Left ventricle myocardium superior (tissue), 1 donor: ENCODE measurements around the gene SETDB2. TPM values are rescaled to one million over a fixed set of nuclear protein-coding genes. Genes with fewer than 3 reads are reported as not detected.
"Not testable (repeated sequence)": the region's sequence is repeated elsewhere in the genome, so short reads cannot be mapped to it uniquely, and the experiment has no call there.

Experiments used
- ATAC-seq: fragments of 200-7000 bp; cut with Tn5 transposase; one replicate; pipeline ENCODE4 v1.9.1; 2020; ENCODE audit warnings: mild to moderate bottlenecking, moderate library complexity
- DNase-seq: peaks from one replicate; pipeline ENCODE4 v3.0.0-alpha.2; 2020
- intact Hi-C: fragments of 100-400 bp; cut with micrococcal nuclease; formaldehyde crosslinking; loops from one replicate; pipeline ENCODE4 v1.11.0; 2022
- total RNA-seq: library from RNA; stranded (reverse); fragmentation: NEBNext Ultra II Directional; extraction: Animal tissue kit (Norgen Biotek cat#: 25700); gene quantifications from one replicate; pipeline ENCODE4 v1.2.1, GENCODE V29; 2021
- donor health status: DM: no; HTN: yes; CAD: no; lungs with severe emphysema.

SETDB2 gene
- total RNA-seq, 1 donor from 2014 or later, result 14.8 TPM

DNA sequence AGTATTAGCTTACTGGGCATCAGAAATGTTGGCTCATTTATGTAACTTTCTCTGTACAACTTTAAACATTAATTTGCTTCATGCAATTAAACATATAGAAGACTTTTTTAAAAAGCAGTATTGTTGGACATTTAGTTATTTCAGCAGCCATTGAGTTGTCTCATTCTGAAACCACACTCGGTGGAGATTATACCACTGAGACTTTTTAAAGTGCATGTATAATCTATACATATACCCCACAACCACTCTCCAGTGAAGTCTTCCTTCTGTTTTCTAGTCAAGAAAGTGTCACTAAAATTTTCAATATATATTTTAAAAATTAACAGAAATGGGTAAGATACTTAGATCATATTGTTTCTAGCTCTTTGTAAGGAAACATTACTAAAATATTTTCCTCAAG is 15.5 kb downstream of the SETDB2 start:
- no peak for DNase-seq
- ATAC-seq, result no peak
- intact Hi-C loops, result no loop called here

DNA sequence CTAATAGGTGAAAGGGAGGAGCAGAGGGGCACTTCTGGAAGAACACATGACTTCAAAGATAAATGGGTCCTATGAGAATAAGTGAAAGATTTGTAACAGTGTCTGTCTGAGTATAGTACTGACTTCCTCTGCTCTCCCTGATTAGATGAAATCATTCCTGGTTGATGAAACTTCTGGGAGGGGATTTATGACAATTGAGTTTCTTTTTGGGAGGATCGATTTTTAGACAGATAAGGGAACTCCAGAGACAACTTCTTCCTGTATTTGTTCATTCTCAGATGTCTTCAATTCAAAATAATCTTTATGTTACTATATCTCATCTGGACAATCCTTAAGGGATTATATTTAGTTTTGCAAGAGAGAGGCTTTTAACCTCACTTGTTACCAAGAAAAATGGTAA is 20.0 kb downstream of the SETDB2 start:
- intact Hi-C loops, result no loop called here
- DNase-seq (no peak), ATAC-seq (no peak)

DNA sequence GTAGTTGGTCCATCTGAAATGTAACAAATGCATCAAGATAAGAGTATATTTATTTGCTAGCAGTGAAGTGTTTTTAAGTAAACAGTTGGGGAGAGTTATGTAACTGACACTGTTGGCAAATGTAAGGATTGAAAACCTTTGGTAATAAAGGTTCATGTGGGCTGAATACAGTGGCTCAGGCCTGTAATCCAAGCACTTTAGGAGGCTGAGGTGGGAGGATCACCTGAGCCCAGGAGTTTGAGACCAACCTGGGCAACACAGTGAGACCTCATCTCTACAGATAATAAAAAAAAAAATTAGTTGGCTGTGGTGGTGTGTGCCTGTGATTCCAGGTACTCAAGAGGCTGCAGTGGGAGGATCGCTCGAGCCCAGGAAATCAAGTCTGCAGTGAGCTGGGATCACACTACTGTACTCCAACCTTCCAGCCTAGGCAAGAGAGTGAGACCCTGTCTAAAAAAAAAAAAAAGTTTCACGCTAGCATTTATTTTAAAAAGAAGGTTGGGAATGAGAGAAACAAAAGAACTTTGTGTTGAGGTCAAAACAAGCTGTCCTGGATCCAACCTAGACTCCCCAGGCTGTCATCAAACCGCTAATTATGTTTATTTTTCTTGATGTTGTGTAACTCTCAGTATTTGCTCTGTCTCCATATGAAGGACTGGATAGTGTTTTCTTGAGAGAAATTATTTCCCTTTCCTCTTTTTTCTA is 20.7 kb downstream of the SETDB2 start:
- intact Hi-C loops, result no loop called here
- ATAC-seq, result peak; percentile 45
- no peak for DNase-seq

DNA sequence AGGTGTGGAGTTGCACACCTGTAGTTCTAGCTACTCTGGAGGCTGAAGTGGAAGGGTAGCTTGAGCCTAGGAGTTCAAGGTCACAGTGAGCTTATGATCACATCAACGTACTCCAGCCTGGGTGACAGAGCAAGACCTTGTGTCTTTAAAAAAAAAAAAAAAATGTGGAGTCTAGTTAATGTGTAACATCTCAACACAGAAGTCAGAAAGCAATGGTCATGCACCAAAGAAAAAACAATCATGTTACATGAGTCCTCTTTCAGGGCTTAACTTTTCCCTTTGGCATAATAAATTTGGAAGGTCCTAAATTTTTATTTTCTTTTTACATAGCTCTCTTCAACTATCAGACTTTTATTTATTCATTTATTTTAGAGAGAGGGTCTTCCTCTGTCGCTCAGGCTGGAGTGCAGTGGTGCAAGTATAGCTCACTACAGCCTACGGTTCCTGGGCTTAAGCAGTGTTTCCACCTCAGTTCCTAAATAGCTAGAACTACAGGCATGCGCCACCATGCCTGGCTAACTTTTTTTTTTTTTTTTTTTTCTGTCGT is 22.3 kb downstream of the SETDB2 start:
- ATAC-seq (no peak), DNase-seq (no peak)
- intact Hi-C loops, result no loop called here

DNA sequence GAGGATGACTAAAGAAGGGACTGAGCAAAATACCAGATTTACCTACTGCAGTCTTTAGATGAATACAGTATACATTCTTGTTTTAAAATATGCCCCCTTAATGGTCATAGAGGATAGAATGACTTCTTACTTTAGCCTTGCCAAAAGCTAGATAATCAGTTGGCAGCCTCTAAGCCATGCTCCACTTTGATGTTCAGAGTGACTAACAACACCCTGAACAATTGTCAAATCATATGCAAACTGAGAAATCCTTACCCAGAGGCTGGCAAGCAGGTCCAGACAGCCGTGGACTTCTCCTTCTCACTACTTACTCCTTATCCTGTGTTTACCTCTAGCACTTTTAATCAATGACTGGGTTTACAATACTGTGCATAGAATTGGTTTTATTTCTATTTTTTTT is 28.1 kb downstream of the SETDB2 start:
- DNase-seq (no peak), ATAC-seq (peak; percentile 44)
- intact Hi-C loops, result no loop called here

DNA sequence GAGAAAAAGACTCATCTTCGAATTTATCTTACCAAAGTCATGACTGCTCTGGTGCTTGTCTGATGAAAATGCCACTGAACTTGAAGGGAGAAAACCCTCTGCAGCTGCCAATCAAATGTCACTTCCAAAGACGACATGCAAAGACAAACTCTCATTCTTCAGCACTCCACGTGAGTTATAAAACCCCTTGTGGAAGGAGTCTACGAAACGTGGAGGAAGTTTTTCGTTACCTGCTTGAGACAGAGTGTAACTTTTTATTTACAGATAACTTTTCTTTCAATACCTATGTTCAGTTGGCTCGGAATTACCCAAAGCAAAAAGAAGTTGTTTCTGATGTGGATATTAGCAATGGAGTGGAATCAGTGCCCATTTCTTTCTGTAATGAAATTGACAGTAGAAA is 32.5 kb downstream of the SETDB2 start:
- intact Hi-C loops, result no loop called here
- no peak for ATAC-seq

DNA sequence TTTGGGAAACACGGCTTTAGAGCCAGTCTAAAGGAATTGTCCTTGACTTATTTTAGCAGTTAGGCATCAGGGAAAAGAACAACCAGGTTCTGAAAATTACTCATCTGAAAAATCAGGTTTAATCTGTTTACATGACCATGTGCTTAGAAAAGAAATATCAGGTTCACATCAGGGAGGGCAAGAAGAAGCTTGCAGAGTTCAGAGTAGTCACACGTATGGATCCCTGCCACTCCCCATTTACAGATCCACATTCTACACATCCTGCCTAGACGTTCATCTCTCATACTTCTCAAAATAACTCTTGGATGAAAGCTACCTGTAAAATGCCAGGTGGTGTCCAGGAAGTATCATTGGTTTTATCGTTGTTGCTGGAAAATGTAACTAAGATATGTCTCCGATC is 37.7 kb downstream of the SETDB2 start:
- intact Hi-C loops, result no loop called here
- ATAC-seq, result no peak
- DNase-seq, result no peak

More for the DNA sequence above, 32.5 kb downstream of the SETDB2 start:
- no peak for DNase-seq

DNA sequence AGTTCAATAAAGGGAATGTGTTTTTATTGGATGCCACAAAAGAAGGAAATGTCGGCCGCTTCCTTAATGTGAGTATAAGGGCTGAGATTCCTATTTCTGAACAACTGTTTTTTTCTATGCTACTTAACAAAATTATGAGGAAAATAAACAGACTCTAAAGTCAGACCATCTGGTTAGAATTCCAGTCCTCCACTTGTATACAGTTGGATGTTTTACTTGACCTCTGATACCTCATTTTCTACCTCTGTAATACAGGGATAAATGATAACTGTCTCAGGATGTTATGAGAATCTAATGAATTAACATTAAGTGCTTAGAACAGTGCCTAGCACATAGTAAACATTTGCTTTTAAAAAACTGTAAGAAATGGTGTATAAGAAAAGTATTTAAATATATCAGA is 44.5 kb downstream of the SETDB2 start:
- DNase-seq (no peak), ATAC-seq (no peak)
- intact Hi-C loops, result no loop called here

DNA sequence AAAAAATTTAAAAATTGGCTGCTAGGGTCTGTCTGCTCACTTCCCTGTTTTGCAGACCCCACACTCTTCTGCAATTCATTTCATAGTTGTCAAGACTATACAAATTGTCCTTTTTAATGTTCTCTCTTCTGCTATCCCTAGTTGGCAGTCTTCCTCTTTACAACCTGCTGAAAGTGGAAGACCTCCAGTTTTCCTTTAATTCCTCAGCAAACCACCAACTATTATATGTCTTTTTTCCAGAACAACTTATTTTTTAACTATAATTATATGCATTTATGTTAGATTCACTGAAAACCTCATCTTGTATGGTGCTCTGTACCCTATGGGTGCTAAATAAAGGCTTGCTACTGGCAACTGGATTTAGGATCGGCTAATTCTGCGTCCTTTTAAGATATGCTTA is 50.6 kb downstream of the SETDB2 start:
- DNase-seq (no peak), ATAC-seq (no peak)
- intact Hi-C loops, result no loop called here

DNA sequence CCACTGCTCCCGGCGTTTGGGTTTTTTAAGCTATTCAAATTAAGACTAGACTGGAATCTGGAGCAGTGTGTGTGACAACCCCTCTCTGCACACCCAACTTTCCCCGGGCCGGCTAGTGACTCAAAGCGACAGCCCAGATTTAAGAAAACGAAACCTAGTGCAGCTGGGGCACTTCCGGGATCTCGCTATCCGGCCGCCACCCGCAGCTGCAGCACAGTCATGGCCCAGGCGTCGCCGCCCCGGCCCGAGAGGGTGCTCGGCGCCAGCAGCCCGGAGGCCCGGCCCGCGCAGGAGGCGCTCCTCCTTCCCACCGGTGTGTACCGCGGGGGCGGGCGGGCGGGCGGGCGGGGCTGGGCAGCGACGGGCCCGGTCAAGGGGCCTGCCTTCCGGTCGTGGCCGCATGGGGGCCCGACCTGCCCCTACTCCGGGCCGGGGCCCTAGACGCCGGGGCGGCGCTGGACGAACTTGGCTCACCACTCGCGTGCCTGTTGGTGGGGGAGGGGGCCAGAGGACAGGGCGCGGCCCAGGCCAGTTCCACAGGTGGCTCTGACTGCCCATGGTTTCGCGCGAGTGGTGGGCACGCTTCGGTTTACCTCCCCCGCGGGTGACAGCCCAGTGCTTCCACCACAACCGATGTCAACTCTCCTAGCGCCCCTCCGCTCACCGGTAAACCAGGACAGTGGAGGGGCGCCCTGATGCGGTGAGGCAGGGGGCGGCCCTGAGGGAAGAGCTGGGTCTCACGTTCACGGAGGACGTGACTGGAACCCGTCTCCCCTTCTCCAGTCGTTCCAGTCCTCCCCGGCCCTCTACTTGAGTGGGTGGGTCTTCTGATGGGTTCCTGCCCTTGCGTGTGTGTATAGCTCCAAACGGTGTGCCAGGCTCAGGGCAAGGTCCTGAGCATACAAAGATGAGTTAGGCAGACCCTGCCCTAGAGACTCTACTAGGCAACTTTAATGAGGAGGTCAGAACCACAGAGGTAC is 52.0 kb downstream of the SETDB2 start, which contains the start of gene PHF11:
TSS of gene PHF11 (plus strand) at position 171 of the 980 bp plus-strand sequence. CDS start at position 220, 49 bp downstream.
- DNase-seq (peak; percentile 88), ATAC-seq (peak; percentile 90)
- intact Hi-C loops, result no loop called here

DNA sequence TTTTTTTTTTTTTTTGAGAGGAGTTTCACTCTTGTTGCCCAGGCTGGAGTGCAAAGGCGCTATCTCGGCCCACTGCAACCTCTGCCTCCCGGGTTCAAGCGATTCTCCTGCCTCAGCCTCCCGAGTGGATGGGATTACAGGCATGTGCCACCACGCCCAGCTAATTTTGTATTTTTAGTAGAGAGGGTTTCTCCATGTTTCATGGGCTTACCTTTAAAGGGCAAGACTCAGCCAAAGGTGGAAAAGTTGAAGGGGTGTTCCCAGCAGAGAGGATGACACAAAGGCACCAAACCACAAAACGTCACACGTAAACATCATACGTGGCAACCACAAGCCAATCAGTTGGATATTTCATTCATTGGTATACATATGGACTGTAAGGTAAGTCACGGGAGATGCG is 52.8 kb downstream of the SETDB2 start:
- ATAC-seq, DNase-seq, intact Hi-C loops: not testable (repeated sequence)

DNA sequence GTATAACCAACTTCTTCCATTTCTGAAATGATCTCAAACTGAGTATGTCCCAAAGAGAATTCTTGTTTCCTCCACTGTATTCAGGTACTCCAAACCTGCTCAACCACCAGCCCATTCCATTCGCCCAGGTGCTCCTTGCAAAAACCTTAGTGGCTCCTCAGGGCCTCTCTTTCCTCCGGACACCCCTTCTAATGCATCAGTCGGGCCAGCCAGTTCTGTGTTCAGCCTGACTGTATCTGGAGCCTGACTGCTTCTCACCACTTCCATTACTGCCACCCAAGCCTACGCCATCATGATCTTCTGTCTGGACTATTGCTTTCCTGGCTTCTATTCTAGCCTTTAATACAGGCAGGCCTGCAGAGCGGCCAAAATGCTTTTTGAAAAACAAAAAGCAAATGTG is 53.2 kb downstream of the SETDB2 start:
- DNase-seq (no peak), ATAC-seq (no peak)
- intact Hi-C loops, result no loop called here

DNA sequence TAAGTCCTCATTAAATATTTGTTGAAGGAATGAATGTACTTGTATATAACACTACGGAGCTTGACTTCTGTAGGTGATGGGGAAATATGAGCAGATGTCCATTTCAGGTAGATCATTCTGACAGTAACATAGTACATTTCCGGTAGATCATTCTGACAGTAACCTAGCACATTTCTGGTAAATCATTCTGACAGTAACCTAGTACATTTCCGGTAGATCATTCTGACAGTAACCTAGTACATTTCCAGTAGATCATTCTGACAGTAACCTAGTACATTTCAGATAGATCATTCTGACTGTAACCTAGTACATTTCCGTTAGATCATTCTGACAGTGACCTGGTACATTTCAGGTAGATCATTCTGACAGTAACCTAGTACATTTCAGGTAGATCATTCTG is 54.1 kb downstream of the SETDB2 start:
- no peak for DNase-seq
- ATAC-seq, result no peak
- intact Hi-C loops, result no loop called here

DNA sequence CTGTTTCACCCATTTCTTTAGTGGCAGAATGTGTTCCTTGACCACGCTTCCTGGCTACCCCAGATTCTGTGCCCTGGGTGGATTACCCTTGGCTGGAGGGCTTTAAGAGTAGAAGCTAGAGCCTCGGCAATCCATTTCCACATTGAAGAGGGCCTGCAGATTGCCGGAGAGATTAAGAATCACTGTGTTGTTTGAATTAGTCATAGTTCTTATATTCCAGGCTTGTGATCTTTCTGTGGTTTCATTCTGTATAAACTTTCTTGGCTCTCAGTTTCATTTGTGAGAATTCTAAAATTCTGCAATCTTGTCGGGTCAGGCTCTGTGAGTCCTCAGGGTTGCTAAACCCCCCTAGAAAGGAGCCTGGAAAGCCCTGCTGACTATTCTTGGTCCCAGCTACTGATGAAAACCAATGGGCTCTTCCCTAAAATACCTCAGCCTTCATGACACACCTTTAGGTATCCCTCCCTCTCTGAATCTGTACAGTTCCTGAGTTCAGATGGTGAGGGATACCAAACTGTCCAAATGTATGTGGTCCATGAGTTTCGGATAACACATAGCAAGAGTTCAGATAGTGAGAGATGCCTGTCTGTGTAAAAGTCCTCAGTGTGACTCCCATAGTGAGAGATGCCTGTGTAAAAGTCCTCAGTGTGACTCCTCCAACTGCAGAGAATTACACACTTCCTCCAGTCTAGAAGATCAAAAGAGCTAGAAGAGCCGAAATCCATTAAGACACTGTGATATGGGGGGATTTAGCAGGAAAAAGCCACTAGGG is 56.0 kb downstream of the SETDB2 start:
- DNase-seq (no peak), ATAC-seq (no peak)
- intact Hi-C loops, result no loop called here

DNA sequence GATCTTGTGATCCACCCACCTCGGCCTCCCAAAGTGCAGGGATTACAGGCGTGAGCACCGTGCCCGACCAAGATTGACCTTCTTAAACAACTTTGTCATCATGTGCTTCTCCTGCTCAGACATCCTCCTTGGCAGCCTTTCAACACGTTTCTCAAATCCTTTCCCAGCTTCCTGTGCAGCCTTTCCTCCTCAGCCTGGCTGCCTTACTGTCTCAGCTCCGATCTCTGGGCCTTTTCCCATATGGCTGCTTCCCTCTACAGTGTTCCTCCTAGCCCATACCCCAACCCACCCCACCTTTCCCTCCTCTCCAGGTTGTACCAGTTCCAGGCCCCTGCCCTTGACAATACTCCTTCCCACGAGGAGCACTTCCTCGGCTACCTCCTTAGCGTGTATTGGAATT is 58.9 kb downstream of the SETDB2 start:
- peak; percentile 51 for ATAC-seq
- no peak for DNase-seq
- intact Hi-C loops, result no loop called here

DNA sequence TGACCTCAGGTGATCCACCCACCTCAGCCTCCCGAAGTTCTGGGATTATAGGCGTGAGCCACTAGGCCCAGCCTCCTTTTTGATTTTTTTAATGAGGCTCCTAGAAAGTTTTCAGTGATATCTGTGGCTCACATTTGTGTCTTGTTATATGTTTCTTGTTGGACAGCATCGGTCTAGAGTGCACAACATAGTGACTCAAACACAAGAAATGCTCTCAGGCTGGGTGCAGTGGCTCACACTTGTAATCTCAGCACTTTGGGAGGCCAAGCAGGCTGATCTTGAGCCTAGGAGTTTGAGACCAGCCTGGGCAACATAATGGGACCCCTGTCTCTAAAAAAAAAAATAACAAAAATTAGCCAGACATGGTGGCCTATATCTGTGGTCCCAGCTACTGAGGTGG is 59.9 kb downstream of the SETDB2 start:
- intact Hi-C loops, result no loop called here
- ATAC-seq, result no peak

DNA sequence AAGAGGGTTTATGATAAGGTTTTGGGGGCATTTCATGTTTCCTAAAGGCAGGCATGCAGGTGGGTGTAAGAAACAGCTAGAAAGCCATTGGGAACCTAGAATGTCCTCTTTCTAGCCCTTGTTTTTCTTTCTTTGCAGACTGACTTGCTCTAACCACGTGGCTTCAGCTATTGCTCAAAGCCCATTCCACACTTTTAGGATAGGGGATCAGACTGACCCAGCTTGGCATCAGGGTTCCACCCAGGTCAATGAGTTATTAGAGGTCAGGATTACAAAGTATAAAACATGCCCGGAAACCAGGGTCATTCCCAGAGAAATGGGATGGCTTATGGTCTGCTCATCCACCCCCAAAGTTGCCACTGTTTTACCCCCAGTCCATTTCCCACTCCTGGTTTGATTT is 68.5 kb downstream of the SETDB2 start:
- DNase-seq (no peak), ATAC-seq (no peak)
- intact Hi-C loops, result no loop called here

More for the DNA sequence above, 59.9 kb downstream of the SETDB2 start:
- no peak for DNase-seq

DNA sequence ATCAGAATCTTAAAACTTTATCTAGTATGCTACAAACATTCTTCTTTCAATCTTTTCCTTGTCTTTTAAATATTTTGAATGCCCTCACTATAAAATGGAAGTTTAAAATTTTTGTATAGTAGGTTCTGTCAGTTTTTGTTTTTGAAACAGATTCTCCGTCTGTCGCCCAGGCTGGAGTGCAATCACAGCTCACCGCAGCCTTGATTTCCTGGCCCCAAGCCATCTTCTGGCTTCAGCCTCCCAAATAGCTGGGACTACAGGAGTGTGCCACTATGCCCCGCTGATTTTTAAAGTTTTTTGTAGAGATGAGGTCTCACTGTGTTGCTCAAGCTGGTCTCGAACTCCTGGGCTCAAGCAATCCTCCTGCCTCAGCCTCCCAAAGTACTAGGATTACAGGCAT is 72.4 kb downstream of the SETDB2 start:
- peak; percentile 75 for ATAC-seq
- peak; percentile 54 for DNase-seq
- intact Hi-C loops, result no loop called here

DNA sequence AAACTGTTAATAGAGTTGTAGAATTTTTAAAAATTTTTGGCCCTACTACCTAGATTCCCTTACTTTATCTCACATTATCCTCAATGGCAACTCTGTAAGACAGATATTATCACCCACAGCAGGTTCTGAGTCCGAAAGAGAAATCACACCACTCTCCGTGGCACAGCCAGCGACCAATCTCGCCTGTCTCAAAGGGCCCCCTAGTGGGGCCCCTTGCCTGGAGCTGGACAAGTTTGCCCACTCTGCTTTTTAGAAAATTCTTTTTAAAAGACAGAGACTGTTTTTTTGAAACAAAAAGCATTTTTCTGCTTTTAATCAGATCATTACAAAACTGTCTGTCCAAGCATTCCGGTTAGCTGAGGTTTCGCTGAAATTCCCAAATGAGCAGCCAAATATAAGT is 73.4 kb downstream of the SETDB2 start:
- intact Hi-C loops, result no loop called here
- ATAC-seq, result peak; percentile 39
- DNase-seq, result no peak
